HK-2 (cell line): Measurements from ENCODE around the gene MDH2.
"Not testable (repeated sequence)": the region's sequence is repeated elsewhere in the genome, so short reads cannot be mapped to it uniquely, and the experiment has no call there.

Experiments used
- DNase-seq: peaks from one replicate; pipeline ENCODE4 v3.0.0-alpha.2; 2018; ENCODE audit not compliant: unreplicated experiment

The MDH2 gene

DNA sequence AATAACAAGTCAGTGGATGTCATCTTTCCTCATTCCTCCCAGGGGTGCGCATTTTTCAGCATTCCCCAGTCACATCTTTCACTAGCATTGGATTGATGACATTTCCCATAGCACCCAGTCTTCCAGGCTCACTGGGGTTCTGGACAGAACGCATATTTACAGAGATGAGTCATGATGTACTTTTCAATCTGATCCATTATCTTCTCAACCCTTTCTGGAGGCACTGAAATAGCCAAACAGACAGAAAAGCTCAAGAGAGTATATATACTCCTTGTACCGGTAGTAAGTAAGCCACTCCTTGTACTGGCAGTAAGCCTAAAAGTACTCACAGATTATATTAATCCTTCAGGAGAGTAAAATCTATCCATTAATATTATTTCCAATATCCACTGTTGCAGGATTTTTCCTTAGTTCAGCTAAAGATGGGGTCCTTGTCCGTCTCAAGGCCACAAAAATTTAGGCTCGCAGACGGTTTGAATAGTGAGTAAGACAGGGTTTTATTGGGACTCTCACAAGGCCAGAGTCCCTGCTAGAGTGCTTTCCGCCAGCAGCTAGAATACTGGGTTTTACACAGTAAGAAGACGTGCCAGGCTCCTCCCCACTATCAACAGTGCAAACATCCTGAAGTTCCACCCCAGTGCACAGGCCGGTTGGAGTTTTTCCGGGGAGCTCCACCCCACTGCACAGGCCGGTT, 60.8 kb downstream of the MDH2 start:
- DNase-seq, result peak; percentile 54

GRCh38 chr7:76113042-76113630, 65.2 kb downstream of the MDH2 start:
- DNase-seq, result not testable (repeated sequence)

DNA sequence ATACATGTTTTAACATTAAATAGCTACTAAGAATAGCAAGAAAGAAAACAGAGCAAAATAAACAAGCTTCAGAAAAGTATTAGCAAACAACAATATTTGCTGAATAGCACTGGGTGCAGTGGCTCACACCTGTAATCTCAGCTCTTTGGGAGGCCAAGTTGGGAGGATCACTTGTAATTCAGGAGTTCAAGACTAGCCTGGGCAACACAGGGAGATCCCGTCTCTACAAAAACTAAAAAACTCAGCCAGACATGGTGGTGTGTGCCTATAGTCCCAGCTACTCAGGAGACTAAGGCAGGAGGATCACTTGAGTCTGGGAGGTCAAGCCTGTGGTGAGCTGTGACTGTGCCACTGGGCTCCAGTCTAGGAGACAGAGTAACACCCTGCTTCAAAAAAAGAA, 66.8 kb downstream of the MDH2 start:
- DNase-seq, result not testable (repeated sequence)
